ENCODE data around the gene EVX2.

EVX2 gene

GRCh38 chr2:176120364-176121189, 36.8 kb upstream of the EVX2 start:
- Histone ChIP-seq H3K36me3 (ENCODE audit: control insufficient read depth, insufficient read depth, low read length) (no peaks in the 10 kb centered on the region), H3K27ac (ENCODE audit: low read depth, low read length) (no peak overlapping the region), H3K9me3 (ENCODE audit: control insufficient read depth, insufficient read depth, low read length) (peaks cover 3% of the 10 kb centered on the region; the same call in 1 of the 2 replicates), H3K4me3 (ENCODE audit: low read depth, low read length) (no peak overlapping the region), H3K9ac (ENCODE audit: low read depth, low read length) (no peak overlapping the region), H3K27me3 (ENCODE audit: control insufficient read depth, insufficient read depth, low read length) (peaks cover 100% of the 10 kb centered on the region), H3K4me1 (ENCODE audit: control insufficient read depth, insufficient read depth, low read length) (peaks cover 3% of the 10 kb centered on the region; the same call in 1 of the 2 replicates)

GRCh38 chr2:176118601-176119339, 35.0 kb upstream of the EVX2 start:
- Histone ChIP-seq H3K9ac (ENCODE audit: low read depth, low read length) (no peak overlapping the region), H3K9me3 (ENCODE audit: control insufficient read depth, insufficient read depth, low read length) (peaks cover 3% of the 10 kb centered on the region; the same call in 1 of the 2 replicates), H3K27ac (ENCODE audit: low read depth, low read length) (no peak overlapping the region), H3K36me3 (ENCODE audit: control insufficient read depth, insufficient read depth, low read length) (no peaks in the 10 kb centered on the region), H3K4me1 (ENCODE audit: control insufficient read depth, insufficient read depth, low read length) (peaks cover 10% of the 10 kb centered on the region; the same call in 1 of the 2 replicates), H3K27me3 (ENCODE audit: control insufficient read depth, insufficient read depth, low read length) (peaks cover 100% of the 10 kb centered on the region), H3K4me3 (ENCODE audit: low read depth, low read length) (no peak overlapping the region)

GRCh38 chr2:176117823-176118371, 34.1 kb upstream of the EVX2 start:
- peaks cover 3% of the 10 kb centered on the region; the same call in 1 of the 2 replicates for H3K9me3 ChIP-seq (ENCODE audit: control insufficient read depth, insufficient read depth, low read length)
- H3K4me3 ChIP-seq (ENCODE audit: low read depth, low read length), result no peak overlapping the region
- peaks cover 11% of the 10 kb centered on the region; the same call in 1 of the 2 replicates for H3K4me1 ChIP-seq (ENCODE audit: control insufficient read depth, insufficient read depth, low read length)
- no peak overlapping the region for H3K9ac ChIP-seq (ENCODE audit: low read depth, low read length)
- H3K36me3 ChIP-seq (ENCODE audit: control insufficient read depth, insufficient read depth, low read length), result no peaks in the 10 kb centered on the region
- no peak overlapping the region for H3K27ac ChIP-seq (ENCODE audit: low read depth, low read length)
- H3K27me3 ChIP-seq (ENCODE audit: control insufficient read depth, insufficient read depth, low read length), result peaks cover 100% of the 10 kb centered on the region

- peaks cover 100% of the 10 kb centered on the region for H3K27me3 ChIP-seq (ENCODE audit: control insufficient read depth, insufficient read depth, low read length)
- H3K9ac ChIP-seq (ENCODE audit: low read depth, low read length), result no peak overlapping the region
- H3K27ac ChIP-seq (ENCODE audit: low read depth, low read length), result no peak overlapping the region
- no peaks in the 10 kb centered on the region for H3K36me3 ChIP-seq (ENCODE audit: control insufficient read depth, insufficient read depth, low read length)
- peaks cover 3% of the 10 kb centered on the region; the same call in 1 of the 2 replicates for H3K9me3 ChIP-seq (ENCODE audit: control insufficient read depth, insufficient read depth, low read length)
- no peak overlapping the region for H3K4me3 ChIP-seq (ENCODE audit: low read depth, low read length)
- peaks cover 11% of the 10 kb centered on the region; the same call in 1 of the 2 replicates for H3K4me1 ChIP-seq (ENCODE audit: control insufficient read depth, insufficient read depth, low read length)
Measured at GRCh38 chr2:176117162-176117822, 33.5 kb upstream of the EVX2 start.

- no peak within 1 kb of the TSS for H3K4me3 ChIP-seq (ENCODE audit: low read depth, low read length)
- H3K4me1 ChIP-seq (ENCODE audit: control insufficient read depth, insufficient read depth, low read length), result peaks cover 8% of the 10 kb centered on the region; the same call in 1 of the 2 replicates
- no peaks in the 10 kb centered on the region for H3K36me3 ChIP-seq (ENCODE audit: control insufficient read depth, insufficient read depth, low read length)
- peaks cover 100% of the 10 kb centered on the region for H3K27me3 ChIP-seq (ENCODE audit: control insufficient read depth, insufficient read depth, low read length)
- no peak within 1 kb of the TSS for H3K27ac ChIP-seq (ENCODE audit: low read depth, low read length)
- H3K9ac ChIP-seq (ENCODE audit: low read depth, low read length), result no peak within 1 kb of the TSS
- H3K9me3 ChIP-seq (ENCODE audit: control insufficient read depth, insufficient read depth, low read length), result peaks cover 3% of the 10 kb centered on the region; the same call in 1 of the 2 replicates
Measured at GRCh38 chr2:176115883-176116813, 32.4 kb upstream of the EVX2 start, which contains the start of gene HOXD10. Gene HOXD10, plus strand, starts transcription at chr2:176116778. Its CDS starts 56 bp downstream, at chr2:176116834.

- no peak overlapping the region for H3K9ac ChIP-seq (ENCODE audit: low read depth, low read length)
- no peak overlapping the region for H3K27ac ChIP-seq (ENCODE audit: low read depth, low read length)
- H3K36me3 ChIP-seq (ENCODE audit: control insufficient read depth, insufficient read depth, low read length), result no peaks in the 10 kb centered on the region
- H3K4me1 ChIP-seq (ENCODE audit: control insufficient read depth, insufficient read depth, low read length), result peaks cover 8% of the 10 kb centered on the region; the same call in 1 of the 2 replicates
- peaks cover 100% of the 10 kb centered on the region for H3K27me3 ChIP-seq (ENCODE audit: control insufficient read depth, insufficient read depth, low read length)
- H3K9me3 ChIP-seq (ENCODE audit: control insufficient read depth, insufficient read depth, low read length), result peaks cover 3% of the 10 kb centered on the region; the same call in 1 of the 2 replicates
- H3K4me3 ChIP-seq (ENCODE audit: low read depth, low read length), result no peak overlapping the region
Measured at GRCh38 chr2:176114930-176115625, 31.3 kb upstream of the EVX2 start.

GRCh38 chr2:176114120-176114929, 30.6 kb upstream of the EVX2 start:
- Histone ChIP-seq H3K4me1 (ENCODE audit: control insufficient read depth, insufficient read depth, low read length) (peaks cover 8% of the 10 kb centered on the region; the same call in 1 of the 2 replicates), H3K4me3 (ENCODE audit: low read depth, low read length) (no peak overlapping the region), H3K9me3 (ENCODE audit: control insufficient read depth, insufficient read depth, low read length) (peaks cover 3% of the 10 kb centered on the region; the same call in 1 of the 2 replicates), H3K27ac (ENCODE audit: low read depth, low read length) (no peak overlapping the region), H3K27me3 (ENCODE audit: control insufficient read depth, insufficient read depth, low read length) (peaks cover 100% of the 10 kb centered on the region), H3K9ac (ENCODE audit: low read depth, low read length) (no peak overlapping the region), H3K36me3 (ENCODE audit: control insufficient read depth, insufficient read depth, low read length) (no peaks in the 10 kb centered on the region)

- Histone ChIP-seq H3K36me3 (ENCODE audit: control insufficient read depth, insufficient read depth, low read length) (no peaks in the 10 kb centered on the region), H3K27me3 (ENCODE audit: control insufficient read depth, insufficient read depth, low read length) (peaks cover 100% of the 10 kb centered on the region), H3K4me3 (ENCODE audit: low read depth, low read length) (no peak overlapping the region), H3K9me3 (ENCODE audit: control insufficient read depth, insufficient read depth, low read length) (peaks cover 3% of the 10 kb centered on the region; the same call in 1 of the 2 replicates), H3K4me1 (ENCODE audit: control insufficient read depth, insufficient read depth, low read length) (peaks cover 8% of the 10 kb centered on the region; the same call in 1 of the 2 replicates), H3K9ac (ENCODE audit: low read depth, low read length) (no peak overlapping the region), H3K27ac (ENCODE audit: low read depth, low read length) (no peak overlapping the region)
Measured at GRCh38 chr2:176112375-176113302, 28.9 kb upstream of the EVX2 start.
